HG02642 (cell line): ENCODE data around the gene SMYD4.
"Not testable (repeated sequence)": the region's sequence is repeated elsewhere in the genome, so short reads cannot be mapped to it uniquely, and the experiment has no call there.

Experiments
- ATAC-seq: cut with Tn5 transposase; IDR thresholded peaks from one replicate; pipeline ENCODE4 v1.9.1; 2021; ENCODE audit warnings: mild to moderate bottlenecking; ENCODE audit not compliant: unreplicated experiment, poor library complexity

SMYD4 gene

DNA sequence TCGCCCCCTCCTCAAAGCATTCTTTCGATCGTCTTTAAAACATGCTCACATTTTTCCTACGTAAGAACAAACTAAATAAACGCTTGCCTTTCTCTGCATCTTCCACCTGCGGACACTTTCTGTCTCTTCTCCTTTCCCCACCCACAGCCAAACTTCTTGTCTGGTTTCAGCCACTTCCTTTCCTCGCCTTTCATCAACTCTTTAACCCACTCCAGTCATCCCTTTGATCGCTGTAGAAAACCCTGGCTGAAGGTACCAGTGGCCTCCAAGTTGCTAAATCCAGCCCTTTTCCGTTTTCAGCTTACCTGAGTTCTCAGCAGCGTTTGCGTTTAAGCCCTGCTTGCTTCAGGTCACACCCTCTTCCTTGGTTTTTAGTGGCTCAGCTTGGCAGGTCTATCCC, 586 bp upstream of the SMYD4 start:
- ATAC-seq, result no peak

- ATAC-seq, result no peak
Observed at GRCh38 chr17:1829216-1829591, 498 bp downstream of the SMYD4 start.

GRCh38 chr17:1820528-1821252, 9.0 kb downstream of the SMYD4 start:
- ATAC-seq, result no peak

DNA sequence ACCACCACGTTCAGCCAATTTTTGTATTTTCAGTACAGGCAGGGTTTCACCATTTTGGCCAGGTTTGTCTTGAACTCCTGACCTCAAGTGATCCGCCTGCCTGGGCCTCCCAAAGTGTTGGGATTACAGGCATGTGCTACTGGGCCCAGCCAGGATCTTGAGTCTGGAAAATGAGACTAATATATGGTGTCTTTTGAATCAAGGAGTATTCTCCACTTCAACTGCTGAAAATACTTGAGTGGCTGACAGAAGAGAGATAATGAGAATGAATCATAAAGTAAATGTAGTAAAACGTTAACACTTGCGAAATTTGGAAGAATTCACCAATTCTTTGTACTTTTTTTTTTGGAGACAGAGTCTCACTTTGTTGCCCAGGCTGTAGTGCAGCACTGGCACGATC, 16.6 kb downstream of the SMYD4 start:
- no peak for ATAC-seq

- no peak for ATAC-seq
Observed at GRCh38 chr17:1810450-1811103, 19.1 kb downstream of the SMYD4 start.

GRCh38 chr17:1809815-1810214, 19.9 kb downstream of the SMYD4 start:
- ATAC-seq, result not testable (repeated sequence)

- no peak for ATAC-seq
Observed at GRCh38 chr17:1808644-1809043, 21.1 kb downstream of the SMYD4 start.

DNA sequence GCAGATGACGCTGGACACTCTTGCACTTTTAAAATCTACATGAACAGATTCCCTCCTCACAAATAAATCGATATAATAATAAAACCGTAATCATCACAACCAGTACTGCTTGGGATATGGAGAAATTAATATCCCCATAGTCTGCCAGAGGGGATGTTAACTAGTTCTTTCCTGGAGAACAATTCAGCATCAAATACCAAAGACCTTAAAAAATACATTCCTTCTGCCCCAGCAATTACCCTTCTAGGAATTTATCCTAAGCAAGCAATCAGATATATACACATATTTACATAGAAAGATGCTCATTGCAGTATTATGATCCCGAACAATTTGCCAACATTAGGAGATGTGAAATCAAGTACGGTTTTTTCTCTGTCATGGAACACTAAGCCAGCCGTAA, 21.8 kb downstream of the SMYD4 start:
- ATAC-seq, result no peak

DNA sequence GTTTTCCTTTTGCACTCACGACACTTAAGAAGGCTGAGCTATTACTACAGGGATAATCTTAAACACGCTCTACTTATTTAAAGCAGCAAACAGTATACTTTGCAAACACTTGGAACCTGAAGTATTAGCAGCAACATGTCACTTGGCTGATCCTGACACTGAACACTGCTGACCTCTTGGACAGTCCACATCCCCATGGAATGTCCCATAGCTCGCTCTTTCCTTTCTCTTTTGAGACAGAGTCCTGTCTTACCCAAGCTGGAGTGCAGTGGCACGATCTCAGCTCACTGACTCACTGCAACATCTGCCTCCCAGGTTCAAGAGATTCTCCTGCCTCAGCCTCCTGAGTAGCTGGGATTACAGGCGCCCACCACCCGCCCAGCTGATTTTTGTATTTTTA, 26.4 kb downstream of the SMYD4 start:
- ATAC-seq, result no peak

DNA sequence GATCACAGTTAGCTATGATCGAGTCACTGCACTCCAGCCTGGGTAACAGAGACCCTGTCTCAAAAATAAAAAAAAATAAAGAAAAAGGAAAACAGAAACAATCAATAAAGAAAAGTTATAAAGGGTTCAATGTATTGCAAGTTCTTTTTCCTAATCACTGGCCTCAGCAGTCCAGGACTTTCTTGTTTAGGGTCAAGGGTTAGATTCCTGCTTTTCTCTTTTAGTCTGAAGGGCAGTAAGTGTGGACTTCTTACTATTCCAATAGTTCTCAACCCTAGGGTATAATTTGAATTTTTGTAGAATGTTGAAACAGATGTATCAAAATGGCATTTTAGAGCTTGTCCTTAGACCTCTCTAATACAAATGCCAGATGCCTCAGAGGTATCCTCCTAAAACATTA, 27.3 kb downstream of the SMYD4 start:
- ATAC-seq, result no peak

- no peak for ATAC-seq
Observed at GRCh38 chr17:1800712-1801111, 29.0 kb downstream of the SMYD4 start.

GRCh38 chr17:1800240-1800639, 29.5 kb downstream of the SMYD4 start:
- ATAC-seq, result no peak

DNA sequence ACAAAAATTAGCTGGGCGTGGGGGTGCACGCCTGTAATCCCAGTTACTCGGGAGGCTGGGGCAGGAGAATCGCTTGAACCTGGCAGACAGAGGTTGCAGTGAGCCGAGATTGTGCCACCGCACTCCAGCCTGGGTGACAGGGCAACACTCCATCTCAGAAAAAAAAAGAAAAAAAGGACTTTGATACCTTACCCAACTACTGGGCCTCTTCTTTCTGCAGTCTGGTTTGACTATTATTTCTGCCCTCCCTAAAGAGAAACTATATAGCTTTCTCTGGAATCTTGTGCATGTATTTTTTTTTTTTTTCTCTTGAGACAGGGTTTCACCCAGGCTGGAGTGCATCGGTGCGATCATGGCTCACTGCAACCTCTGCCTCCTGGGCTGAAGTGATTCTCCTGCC, 31.9 kb downstream of the SMYD4 start:
- not testable (repeated sequence) for ATAC-seq

DNA sequence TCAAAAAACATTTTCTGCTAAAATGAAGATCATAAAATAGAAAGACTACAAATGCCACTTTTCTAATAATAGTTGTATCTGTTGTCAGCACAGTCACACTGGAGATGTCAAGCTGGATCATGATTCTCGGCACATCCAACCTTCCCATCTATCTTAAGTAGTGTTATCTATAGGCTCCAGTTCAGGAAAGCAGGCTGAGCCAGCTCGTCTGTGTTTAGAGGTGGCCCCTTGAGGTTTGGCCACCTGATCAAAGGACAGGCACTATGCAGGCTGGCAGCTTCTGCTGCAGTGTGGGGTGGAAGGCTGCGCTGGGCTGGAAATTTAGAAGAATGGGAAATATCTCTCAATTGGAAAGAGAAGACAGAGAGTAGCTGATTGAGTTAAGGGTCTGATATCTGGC, 32.4 kb downstream of the SMYD4 start:
- no peak for ATAC-seq

GRCh38 chr17:1796800-1797199, 32.9 kb downstream of the SMYD4 start:
- no peak for ATAC-seq

GRCh38 chr17:1793447-1793806, 36.3 kb downstream of the SMYD4 start:
- ATAC-seq, result no peak

DNA sequence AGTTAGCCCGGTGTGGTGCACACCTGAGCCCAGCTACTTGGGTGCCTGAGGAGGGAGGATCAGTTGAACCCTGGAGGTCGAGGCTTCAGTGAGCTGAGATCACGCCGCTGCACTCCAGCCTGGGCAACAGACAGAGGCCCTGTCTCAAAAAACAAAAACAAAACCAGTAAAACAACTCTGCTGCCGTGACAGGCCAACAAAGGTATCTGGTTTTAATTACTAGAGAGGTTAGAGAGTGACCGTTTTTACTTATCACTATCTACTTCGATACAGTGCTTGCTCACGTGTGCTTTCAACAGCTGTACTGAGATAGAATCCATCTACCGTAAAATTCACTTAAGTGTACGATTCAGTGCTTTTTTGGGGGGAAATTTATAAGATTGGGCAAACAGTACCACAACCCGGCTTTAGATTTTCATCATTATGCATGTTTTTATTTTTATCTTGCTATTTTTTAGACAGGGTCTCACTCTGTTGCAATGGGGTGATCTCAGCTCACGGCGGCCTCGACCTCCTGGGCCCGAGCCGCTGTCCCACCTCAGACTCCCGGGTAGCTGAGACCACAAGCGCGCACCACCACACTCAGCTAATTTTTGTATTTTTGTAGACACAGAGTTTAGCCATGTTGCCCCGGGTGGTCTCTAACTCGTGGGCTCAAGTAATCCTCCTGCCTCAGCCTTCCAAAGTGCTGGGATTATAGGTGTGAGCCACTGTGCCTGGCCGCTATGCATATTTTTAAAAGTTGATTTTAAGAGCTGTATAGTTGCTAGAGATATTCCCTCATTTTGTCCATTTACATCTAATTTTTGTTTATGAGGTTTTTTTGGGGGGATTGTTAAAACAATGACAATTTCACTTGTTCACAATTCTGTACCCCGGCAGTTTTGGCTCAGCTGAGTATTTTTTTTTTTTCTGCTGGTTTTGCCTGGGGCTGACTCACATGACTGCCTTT, 36.9 kb downstream of the SMYD4 start:
- no peak for ATAC-seq

DNA sequence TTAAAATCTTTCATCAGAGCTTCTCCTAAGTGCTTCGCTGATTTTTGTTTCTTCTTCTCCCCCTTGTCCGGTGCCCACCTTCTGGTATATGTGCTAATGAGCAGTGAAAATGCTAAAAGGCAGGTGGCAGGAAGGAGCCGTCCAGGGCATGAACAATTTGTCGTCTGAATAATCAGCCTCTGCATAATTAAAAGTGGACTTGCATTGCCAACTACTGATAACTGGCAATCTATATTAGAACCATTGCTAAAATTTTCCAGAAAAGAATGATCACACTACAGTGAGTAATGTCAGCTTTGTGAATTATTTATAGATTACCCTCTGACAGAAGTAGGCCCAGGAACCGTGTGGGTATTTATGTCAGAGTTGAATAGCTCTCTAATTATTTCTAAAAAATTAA, 39.8 kb downstream of the SMYD4 start:
- no peak for ATAC-seq

- no peak for ATAC-seq
Observed at GRCh38 chr17:1787301-1787902, 42.3 kb downstream of the SMYD4 start.

DNA sequence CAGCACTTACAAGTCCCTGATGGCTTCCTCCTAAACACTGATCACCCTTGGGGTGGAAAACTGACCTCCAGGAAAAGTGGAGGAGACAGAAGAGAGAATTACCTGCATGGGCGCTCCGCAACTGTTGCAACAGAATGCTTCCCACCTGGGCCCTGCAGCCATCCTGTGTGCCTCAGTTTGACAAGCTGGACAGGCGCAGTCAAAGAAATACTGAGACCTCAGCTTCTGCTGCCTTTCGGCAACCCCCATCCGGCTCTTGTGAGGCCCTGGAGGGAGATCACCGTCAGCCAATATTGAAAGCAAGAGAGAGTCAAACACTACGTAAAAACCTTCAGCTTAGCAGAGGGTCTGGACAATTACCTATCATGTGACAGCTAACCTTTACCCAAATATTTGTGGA, 43.0 kb downstream of the SMYD4 start:
- ATAC-seq, result no peak

DNA sequence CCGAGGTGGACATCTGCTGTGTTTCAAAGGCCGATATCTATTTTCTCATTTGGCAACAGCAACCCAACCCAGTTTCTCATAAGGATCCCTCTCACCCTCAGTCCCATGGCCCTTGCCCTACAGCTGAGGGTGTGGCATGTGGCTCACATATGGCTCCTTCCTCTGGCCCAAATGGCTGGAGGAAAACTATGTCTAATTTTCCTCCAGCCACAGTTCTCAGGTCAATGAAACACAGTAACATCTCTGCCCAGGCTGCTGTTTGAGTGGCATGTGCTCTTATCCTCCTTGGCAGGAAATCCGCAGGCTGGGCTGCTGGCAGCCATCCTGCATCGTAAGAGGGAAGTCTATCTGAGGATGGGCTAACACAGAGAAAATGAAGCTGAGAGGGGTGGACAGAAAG, 43.8 kb downstream of the SMYD4 start:
- no peak for ATAC-seq
